GM18909 (cell line): ENCODE results near the gene ZNF609.

Experiments used
- ATAC-seq: cut with Tn5 transposase; IDR thresholded peaks from one replicate; pipeline ENCODE4 v1.9.1; 2021; ENCODE audit warnings: mild to moderate bottlenecking; ENCODE audit not compliant: unreplicated experiment, poor library complexity

ZNF609 gene

GRCh38 chr15:64685230-64685888, 225.0 kb downstream of the ZNF609 start:
- ATAC-seq = no peak

- ATAC-seq = no peak
Measured at GRCh38 chr15:64686130-64686735, 225.9 kb downstream of the ZNF609 start.

GRCh38 chr15:64687172-64687571, 226.8 kb downstream of the ZNF609 start:
- ATAC-seq = no peak

GRCh38 chr15:64687688-64688087, 227.3 kb downstream of the ZNF609 start:
- ATAC-seq = no peak

GRCh38 chr15:64688770-64689169, 228.4 kb downstream of the ZNF609 start:
- ATAC-seq = no peak

GRCh38 chr15:64690008-64690407, 229.6 kb downstream of the ZNF609 start:
- no peak for ATAC-seq

GRCh38 chr15:64690578-64691296, 230.4 kb downstream of the ZNF609 start:
- ATAC-seq = no peak

- ATAC-seq = no peak
Measured at GRCh38 chr15:64691896-64692565, 231.7 kb downstream of the ZNF609 start.

GRCh38 chr15:64693134-64693533, 232.8 kb downstream of the ZNF609 start:
- ATAC-seq = no peak

- no peak for ATAC-seq
Measured at GRCh38 chr15:64694816-64695215, 234.4 kb downstream of the ZNF609 start.

GRCh38 chr15:64695561-64695992, 235.2 kb downstream of the ZNF609 start:
- ATAC-seq = no peak

GRCh38 chr15:64696481-64696880, 236.1 kb downstream of the ZNF609 start:
- no peak for ATAC-seq

- ATAC-seq = no peak
Measured at GRCh38 chr15:64697911-64698369, 237.6 kb downstream of the ZNF609 start.

- ATAC-seq = no peak
Measured at GRCh38 chr15:64698823-64699222, 238.4 kb downstream of the ZNF609 start.

GRCh38 chr15:64699751-64700388, 239.5 kb downstream of the ZNF609 start:
- no peak for ATAC-seq

GRCh38 chr15:64701051-64701450, 240.7 kb downstream of the ZNF609 start:
- ATAC-seq = no peak

- ATAC-seq = no peak
Measured at GRCh38 chr15:64701482-64702184, 241.3 kb downstream of the ZNF609 start.

- ATAC-seq = peak; percentile 91
Measured at GRCh38 chr15:64702816-64703631, 242.6 kb downstream of the ZNF609 start.

- ATAC-seq = peak; percentile 13
Measured at GRCh38 chr15:64703632-64703959, 243.2 kb downstream of the ZNF609 start.
